HepG2 (cell line): ENCODE results near the gene MRPL58. TPM values are rescaled to one million over a fixed set of nuclear protein-coding genes. Genes with fewer than 3 reads are reported as not detected.

ENCODE experiments used
- ARHGAP35 ChIP-seq: sonication (generic); formaldehyde crosslinking; IDR thresholded peaks from 2 replicates; pipeline ENCODE4 v1.9.0; 2022; ENCODE audit warnings: mild to moderate bottlenecking, inconsistent platforms, moderate library complexity, missing genetic modification reagents, borderline replicate concordance
- ETV6 ChIP-seq: sonication (generic); formaldehyde crosslinking; conservative IDR thresholded peaks from 2 replicates; pipeline ENCODE4 v1.4.0; 2020; ENCODE audit warnings: missing genetic modification reagents
- HNRNPUL1 ChIP-seq: fragments of 200-400 bp; formaldehyde crosslinking; IDR thresholded peaks from 2 replicates; pipeline ENCODE4 v1.6.1; 2017; ENCODE audit warnings: low read depth, mild to moderate bottlenecking, low read length, moderate library complexity
- KAT2B ChIP-seq: fragments of 150-350 bp; IDR thresholded peaks from 2 replicates; pipeline ENCODE4 v1.6.1; 2014; ENCODE audit warnings: low read depth, low read length, borderline replicate concordance
- KDM6A ChIP-seq: IDR thresholded peaks from 2 replicates; pipeline ENCODE4 v1.6.1; 2016; ENCODE audit warnings: low read depth
- NFYC ChIP-seq: IDR thresholded peaks from 2 replicates; pipeline ENCODE4 v1.6.1; 2016; ENCODE audit warnings: missing genetic modification reagents, missing compliant biosample characterization
- SKI ChIP-seq: fragments of 450-650 bp; IDR thresholded peaks from one replicate; pipeline ENCODE4 v1.6.1; 2018; ENCODE audit warnings: mild to moderate bottlenecking; ENCODE audit not compliant: partially characterized antibody
- SMC3 ChIP-seq: IDR thresholded peaks from 2 replicates; pipeline ENCODE4 v1.6.1; 2011; ENCODE audit warnings: low read length, improper control_type of control experiment
- TOPORS ChIP-seq: sonication (generic); formaldehyde crosslinking; IDR thresholded peaks from 2 replicates; pipeline ENCODE4 v1.8.0; 2023; ENCODE audit warnings: mild to moderate bottlenecking, missing genetic modification reagents
- YY1 ChIP-seq: IDR thresholded peaks from 2 replicates; pipeline ENCODE4 v1.6.1; 2011; ENCODE audit warnings: low read length, low read depth, moderate library complexity, mild to moderate bottlenecking; ENCODE audit not compliant: insufficient read depth, insufficient replicate concordance
- ZBTB7A ChIP-seq: sonication (generic); formaldehyde crosslinking; IDR thresholded peaks from 2 replicates; pipeline ENCODE4 v1.8.0; 2022; ENCODE audit warnings: mild to moderate bottlenecking, missing genetic modification reagents
- ZIK1 ChIP-seq: sonication (generic); formaldehyde crosslinking; IDR thresholded peaks from 2 replicates; pipeline ENCODE4 v1.5.0; 2020; ENCODE audit warnings: mild to moderate bottlenecking, low read depth, missing genetic modification reagents, borderline replicate concordance
- ZNF296 ChIP-seq: sonication (generic); formaldehyde crosslinking; conservative IDR thresholded peaks from 2 replicates; pipeline ENCODE4 v1.5.0; 2020; ENCODE audit warnings: mild to moderate bottlenecking, missing genetic modification reagents
- ZNF766 ChIP-seq: sonication (generic); formaldehyde crosslinking; IDR thresholded peaks from 2 replicates; pipeline ENCODE4 v1.5.0; 2020; ENCODE audit warnings: missing genetic modification reagents, borderline replicate concordance
- ZNF788 ChIP-seq: sonication (generic); formaldehyde crosslinking; IDR thresholded peaks from 2 replicates; pipeline ENCODE4 v1.5.0; 2020; ENCODE audit warnings: mild to moderate bottlenecking, missing genetic modification reagents, borderline replicate concordance
- polyA plus RNA-seq, 8 experiments: library from polyadenylated mRNA; depleted of rRNA in 3 of 8; stranded (reverse) in 7 of 8; unstranded in 1 of 8; fragments of >200 nt; fragmentation: Illumina TruSeq in 4 of 8; extraction: Trizol in 4 of 8; gene quantifications; 2 replicates each; pipeline versions ENCODE4 v1.2.1 to v1.2.3, GENCODE V29; 2011 to 2016; ENCODE audit warnings: low read depth in 4 of 8, missing spikeins in 1 of 8, mixed read lengths in 1 of 8; ENCODE audit not compliant: insufficient read depth in 1 of 8
- total RNA-seq, 5 experiments: library from RNA; depleted of rRNA; stranded (reverse); fragments of >200 nt; fragmentation: Illumina TruSeq; extraction: Trizol; gene quantifications; 2 replicates each; pipeline ENCODE4 v1.2.3, GENCODE V29; 2016; ENCODE audit warnings: low read depth in 1 of 5
- TF ChIP-seq, protein P1 (sequence below): fragments of 450-650 bp; IDR thresholded peaks from 2 replicates; pipeline ENCODE4 v1.6.1; 2017; ENCODE audit warnings: mild to moderate bottlenecking
- TF ChIP-seq, protein P2 (sequence below): sonication (generic); formaldehyde crosslinking; IDR thresholded peaks from 2 replicates; pipeline ENCODE4 v1.8.0; 2022; ENCODE audit warnings: missing genetic modification reagents, mild to moderate bottlenecking, moderate library complexity, borderline replicate concordance
- TF ChIP-seq, protein P3 (sequence below): sonication (generic); formaldehyde crosslinking; IDR thresholded peaks from 2 replicates; pipeline ENCODE4 v1.4.0; 2020; ENCODE audit warnings: low read depth, mild to moderate bottlenecking, missing genetic modification reagents
- TF ChIP-seq, protein P4 (sequence below): conservative IDR thresholded peaks from 2 replicates; pipeline ENCODE4 v1.6.1; 2018; ENCODE audit warnings: missing genetic modification reagents
- TF ChIP-seq, protein P5 (sequence below): sonication (generic); formaldehyde crosslinking; IDR thresholded peaks from 2 replicates; pipeline ENCODE4 v1.4.0; 2020; ENCODE audit warnings: missing genetic modification reagents, mild to moderate bottlenecking, borderline replicate concordance

Gene MRPL58
- total and polyA plus RNA-seq, 2 of the 13 experiments (the other 11 are each of a cell fraction or from before 2014, with no cell fraction given), result 44.9 to 68.9 TPM

DNA sequence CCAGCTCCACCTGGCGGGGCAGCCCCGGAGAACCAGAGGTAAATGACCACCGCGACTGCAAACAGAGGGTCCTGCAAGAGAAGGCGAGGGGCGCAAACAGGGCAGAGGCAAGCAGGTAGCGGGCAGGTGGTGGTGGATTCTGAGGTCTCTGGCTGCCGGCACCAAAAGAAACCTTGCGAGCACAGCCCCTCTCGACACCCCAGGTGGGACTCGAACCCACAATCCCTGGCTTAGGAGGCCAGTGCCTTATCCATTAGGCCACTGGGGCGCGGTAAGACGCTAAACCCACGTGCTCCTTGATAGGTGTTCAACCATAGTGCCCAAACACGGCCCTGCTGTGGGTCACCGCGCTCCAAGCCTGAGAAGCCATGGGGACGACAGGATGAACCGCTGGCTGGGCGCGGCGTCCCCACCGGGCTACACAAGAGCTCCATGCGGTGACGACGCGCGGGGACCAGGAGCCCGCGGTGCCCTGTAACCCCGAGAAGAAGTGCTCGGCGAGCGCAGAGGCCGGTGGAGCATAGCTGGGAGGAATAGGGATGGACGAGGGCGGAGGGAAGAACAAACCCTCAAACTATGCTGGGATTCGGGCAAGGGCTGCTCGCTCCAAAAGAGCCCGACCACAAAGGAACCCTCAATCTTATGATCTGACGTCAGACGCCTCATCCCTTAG lies 21.9 kb downstream of the MRPL58 start (continued):
- TF ChIP-seq, protein P1, sequence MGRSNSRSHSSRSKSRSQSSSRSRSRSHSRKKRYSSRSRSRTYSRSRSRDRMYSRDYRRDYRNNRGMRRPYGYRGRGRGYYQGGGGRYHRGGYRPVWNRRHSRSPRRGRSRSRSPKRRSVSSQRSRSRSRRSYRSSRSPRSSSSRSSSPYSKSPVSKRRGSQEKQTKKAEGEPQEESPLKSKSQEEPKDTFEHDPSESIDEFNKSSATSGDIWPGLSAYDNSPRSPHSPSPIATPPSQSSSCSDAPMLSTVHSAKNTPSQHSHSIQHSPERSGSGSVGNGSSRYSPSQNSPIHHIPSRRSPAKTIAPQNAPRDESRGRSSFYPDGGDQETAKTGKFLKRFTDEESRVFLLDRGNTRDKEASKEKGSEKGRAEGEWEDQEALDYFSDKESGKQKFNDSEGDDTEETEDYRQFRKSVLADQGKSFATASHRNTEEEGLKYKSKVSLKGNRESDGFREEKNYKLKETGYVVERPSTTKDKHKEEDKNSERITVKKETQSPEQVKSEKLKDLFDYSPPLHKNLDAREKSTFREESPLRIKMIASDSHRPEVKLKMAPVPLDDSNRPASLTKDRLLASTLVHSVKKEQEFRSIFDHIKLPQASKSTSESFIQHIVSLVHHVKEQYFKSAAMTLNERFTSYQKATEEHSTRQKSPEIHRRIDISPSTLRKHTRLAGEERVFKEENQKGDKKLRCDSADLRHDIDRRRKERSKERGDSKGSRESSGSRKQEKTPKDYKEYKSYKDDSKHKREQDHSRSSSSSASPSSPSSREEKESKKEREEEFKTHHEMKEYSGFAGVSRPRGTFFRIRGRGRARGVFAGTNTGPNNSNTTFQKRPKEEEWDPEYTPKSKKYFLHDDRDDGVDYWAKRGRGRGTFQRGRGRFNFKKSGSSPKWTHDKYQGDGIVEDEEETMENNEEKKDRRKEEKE, result no peak
- TF ChIP-seq HNRNPUL1 (no peak), ZNF788 (peak; percentile 70; the same call in 1 of the 2 replicates), ZBTB7A (CRISPR knock-in tag) (peak; percentile 22; the same call in 1 of the 2 replicates), ZNF296 (no peak), ARHGAP35 (CRISPR knock-in tag) (peak; percentile 82), ETV6 (CRISPR knock-in tag) (peak; percentile 84), KAT2B (no peak), ZNF766 (CRISPR knock-in tag) (peak; percentile 82), NFYC (CRISPR knock-in tag) (peak; percentile 52; the same call in 1 of the 2 replicates), SKI (no peak), TOPORS (peak; percentile 99), KDM6A (CRISPR knock-in tag) (no peak; the same call in 1 of the 2 replicates), SMC3 (no peak), YY1 (peak; percentile 74), ZIK1 (CRISPR knock-in tag) (peak; percentile 92)
- TF ChIP-seq, protein P2, sequence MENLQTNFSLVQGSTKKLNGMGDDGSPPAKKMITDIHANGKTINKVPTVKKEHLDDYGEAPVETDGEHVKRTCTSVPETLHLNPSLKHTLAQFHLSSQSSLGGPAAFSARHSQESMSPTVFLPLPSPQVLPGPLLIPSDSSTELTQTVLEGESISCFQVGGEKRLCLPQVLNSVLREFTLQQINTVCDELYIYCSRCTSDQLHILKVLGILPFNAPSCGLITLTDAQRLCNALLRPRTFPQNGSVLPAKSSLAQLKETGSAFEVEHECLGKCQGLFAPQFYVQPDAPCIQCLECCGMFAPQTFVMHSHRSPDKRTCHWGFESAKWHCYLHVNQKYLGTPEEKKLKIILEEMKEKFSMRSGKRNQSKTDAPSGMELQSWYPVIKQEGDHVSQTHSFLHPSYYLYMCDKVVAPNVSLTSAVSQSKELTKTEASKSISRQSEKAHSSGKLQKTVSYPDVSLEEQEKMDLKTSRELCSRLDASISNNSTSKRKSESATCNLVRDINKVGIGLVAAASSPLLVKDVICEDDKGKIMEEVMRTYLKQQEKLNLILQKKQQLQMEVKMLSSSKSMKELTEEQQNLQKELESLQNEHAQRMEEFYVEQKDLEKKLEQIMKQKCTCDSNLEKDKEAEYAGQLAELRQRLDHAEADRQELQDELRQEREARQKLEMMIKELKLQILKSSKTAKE (CRISPR knock-in tag), result no peak
- TF ChIP-seq, protein P3, sequence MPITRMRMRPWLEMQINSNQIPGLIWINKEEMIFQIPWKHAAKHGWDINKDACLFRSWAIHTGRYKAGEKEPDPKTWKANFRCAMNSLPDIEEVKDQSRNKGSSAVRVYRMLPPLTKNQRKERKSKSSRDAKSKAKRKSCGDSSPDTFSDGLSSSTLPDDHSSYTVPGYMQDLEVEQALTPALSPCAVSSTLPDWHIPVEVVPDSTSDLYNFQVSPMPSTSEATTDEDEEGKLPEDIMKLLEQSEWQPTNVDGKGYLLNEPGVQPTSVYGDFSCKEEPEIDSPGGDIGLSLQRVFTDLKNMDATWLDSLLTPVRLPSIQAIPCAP (CRISPR knock-in tag), result no peak; the same call in 1 of the 2 replicates
- TF ChIP-seq, protein P4, sequence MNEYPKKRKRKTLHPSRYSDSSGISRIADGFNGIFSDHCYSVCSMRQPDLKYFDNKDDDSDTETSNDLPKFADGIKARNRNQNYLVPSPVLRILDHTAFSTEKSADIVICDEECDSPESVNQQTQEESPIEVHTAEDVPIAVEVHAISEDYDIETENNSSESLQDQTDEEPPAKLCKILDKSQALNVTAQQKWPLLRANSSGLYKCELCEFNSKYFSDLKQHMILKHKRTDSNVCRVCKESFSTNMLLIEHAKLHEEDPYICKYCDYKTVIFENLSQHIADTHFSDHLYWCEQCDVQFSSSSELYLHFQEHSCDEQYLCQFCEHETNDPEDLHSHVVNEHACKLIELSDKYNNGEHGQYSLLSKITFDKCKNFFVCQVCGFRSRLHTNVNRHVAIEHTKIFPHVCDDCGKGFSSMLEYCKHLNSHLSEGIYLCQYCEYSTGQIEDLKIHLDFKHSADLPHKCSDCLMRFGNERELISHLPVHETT (CRISPR knock-in tag), result no peak; the same call in 1 of the 2 replicates
- TF ChIP-seq, protein P5, sequence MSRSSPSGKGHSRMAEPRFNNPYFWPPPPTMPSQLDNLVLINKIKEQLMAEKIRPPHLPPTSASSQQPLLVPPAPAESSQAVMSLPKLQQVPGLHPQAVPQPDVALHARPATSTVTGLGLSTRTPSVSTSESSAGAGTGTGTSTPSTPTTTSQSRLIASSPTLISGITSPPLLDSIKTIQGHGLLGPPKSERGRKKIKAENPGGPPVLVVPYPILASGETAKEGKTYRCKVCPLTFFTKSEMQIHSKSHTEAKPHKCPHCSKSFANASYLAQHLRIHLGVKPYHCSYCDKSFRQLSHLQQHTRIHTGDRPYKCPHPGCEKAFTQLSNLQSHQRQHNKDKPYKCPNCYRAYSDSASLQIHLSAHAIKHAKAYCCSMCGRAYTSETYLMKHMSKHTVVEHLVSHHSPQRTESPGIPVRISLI (CRISPR knock-in tag), result peak; percentile 56; the same call in 1 of the 2 replicates
